ENCODE results near the gene GMEB1. TPM values are rescaled to one million over a fixed set of nuclear protein-coding genes. Genes with fewer than 3 reads are reported as not detected.

GMEB1 gene
- polyA plus RNA-seq, 1 donor from 2014 or later: 4.9 TPM

DNA sequence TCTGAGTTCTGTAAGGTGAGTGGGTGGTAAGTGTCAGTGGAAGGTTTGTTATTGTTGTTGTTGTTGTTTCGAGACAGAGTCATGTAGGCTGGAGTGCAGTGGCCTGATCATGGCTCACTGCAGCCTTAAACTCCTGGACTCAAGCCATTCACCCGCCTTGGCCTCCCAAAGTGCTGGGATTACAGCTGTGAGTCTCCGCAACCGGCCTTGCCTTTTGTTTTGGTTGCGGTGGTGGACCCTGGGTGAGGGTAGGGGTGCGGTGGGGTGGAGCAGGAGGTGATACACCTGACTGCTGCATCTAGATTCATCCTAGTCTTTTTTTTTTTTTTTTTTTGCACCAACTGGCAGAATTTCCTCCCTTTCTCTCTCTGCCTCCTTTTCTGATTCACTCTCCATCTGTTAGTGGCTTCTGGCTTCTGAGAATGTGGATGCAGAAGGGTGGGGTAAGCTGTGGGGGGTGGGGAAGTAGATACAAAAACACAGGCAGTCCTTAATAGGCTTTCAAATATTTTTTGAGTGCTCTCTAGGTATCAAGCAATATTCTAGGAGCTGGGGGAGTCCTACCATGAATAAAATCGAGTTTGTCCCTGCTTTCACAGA is 4.6 kb upstream of the GMEB1 start:
- no peak overlapping the region for H2AFZ ChIP-seq (ENCODE audit: low read depth, low read length)

DNA sequence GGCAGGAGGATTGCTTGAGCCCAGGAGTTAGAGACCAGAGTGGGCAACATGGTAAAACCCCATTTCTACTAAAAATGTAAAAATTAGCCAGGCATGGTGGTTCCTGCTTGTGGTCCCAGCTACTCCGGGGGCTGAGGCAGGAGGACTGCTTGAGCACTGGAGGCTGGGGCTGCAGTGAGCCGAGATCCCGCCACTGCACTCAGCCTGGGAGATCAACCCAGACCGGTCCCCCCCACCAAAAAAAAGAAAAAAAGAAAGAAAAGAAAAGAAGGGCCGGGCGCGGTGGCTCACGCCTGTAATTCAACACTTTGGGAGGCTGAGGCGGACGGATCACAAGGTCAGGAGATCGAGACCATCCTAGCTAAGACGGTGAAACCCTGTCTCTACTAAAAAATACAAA is 1.8 kb upstream of the GMEB1 start:
- no peak overlapping the region for H3K27ac ChIP-seq (ENCODE audit: low read length)
- no peaks in the 10 kb centered on the region for H3K27me3 ChIP-seq (ENCODE audit: insufficient read depth, low read depth, low read length)
- H3F3A ChIP-seq (ENCODE audit: insufficient read depth, low read length, poor library complexity, severe bottlenecking): peaks cover 14% of the 10 kb centered on the region
- TF ChIP-seq, protein P1, sequence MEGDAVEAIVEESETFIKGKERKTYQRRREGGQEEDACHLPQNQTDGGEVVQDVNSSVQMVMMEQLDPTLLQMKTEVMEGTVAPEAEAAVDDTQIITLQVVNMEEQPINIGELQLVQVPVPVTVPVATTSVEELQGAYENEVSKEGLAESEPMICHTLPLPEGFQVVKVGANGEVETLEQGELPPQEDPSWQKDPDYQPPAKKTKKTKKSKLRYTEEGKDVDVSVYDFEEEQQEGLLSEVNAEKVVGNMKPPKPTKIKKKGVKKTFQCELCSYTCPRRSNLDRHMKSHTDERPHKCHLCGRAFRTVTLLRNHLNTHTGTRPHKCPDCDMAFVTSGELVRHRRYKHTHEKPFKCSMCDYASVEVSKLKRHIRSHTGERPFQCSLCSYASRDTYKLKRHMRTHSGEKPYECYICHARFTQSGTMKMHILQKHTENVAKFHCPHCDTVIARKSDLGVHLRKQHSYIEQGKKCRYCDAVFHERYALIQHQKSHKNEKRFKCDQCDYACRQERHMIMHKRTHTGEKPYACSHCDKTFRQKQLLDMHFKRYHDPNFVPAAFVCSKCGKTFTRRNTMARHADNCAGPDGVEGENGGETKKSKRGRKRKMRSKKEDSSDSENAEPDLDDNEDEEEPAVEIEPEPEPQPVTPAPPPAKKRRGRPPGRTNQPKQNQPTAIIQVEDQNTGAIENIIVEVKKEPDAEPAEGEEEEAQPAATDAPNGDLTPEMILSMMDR (IDR thresholded peaks at IDR 0.05; ENCODE audit: poor library complexity, severe bottlenecking): no peak
- no peak for TF ChIP-seq TAF1 (IDR thresholded peaks at IDR 0.05; ENCODE audit: low read depth)
- no peak for TF ChIP-seq SMC3 (conservative IDR thresholded peaks at IDR 0.05; ENCODE audit: poor library complexity)
- TF ChIP-seq POLR2AphosphoS5 (IDR thresholded peaks at IDR 0.05): no peak
- TF ChIP-seq EZH2 (IDR thresholded peaks at IDR 0.05; ENCODE audit: borderline replicate concordance, insufficient read depth, low read length, poor library complexity, severe bottlenecking): no peak
- no peak for TF ChIP-seq MXI1 (conservative IDR thresholded peaks at IDR 0.05; ENCODE audit: poor library complexity, severe bottlenecking)
- TF ChIP-seq, protein P2, sequence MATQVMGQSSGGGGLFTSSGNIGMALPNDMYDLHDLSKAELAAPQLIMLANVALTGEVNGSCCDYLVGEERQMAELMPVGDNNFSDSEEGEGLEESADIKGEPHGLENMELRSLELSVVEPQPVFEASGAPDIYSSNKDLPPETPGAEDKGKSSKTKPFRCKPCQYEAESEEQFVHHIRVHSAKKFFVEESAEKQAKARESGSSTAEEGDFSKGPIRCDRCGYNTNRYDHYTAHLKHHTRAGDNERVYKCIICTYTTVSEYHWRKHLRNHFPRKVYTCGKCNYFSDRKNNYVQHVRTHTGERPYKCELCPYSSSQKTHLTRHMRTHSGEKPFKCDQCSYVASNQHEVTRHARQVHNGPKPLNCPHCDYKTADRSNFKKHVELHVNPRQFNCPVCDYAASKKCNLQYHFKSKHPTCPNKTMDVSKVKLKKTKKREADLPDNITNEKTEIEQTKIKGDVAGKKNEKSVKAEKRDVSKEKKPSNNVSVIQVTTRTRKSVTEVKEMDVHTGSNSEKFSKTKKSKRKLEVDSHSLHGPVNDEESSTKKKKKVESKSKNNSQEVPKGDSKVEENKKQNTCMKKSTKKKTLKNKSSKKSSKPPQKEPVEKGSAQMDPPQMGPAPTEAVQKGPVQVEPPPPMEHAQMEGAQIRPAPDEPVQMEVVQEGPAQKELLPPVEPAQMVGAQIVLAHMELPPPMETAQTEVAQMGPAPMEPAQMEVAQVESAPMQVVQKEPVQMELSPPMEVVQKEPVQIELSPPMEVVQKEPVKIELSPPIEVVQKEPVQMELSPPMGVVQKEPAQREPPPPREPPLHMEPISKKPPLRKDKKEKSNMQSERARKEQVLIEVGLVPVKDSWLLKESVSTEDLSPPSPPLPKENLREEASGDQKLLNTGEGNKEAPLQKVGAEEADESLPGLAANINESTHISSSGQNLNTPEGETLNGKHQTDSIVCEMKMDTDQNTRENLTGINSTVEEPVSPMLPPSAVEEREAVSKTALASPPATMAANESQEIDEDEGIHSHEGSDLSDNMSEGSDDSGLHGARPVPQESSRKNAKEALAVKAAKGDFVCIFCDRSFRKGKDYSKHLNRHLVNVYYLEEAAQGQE (IDR thresholded peaks at IDR 0.05; ENCODE audit: borderline replicate concordance): no peak
- TF ChIP-seq EP300 (conservative IDR thresholded peaks at IDR 0.05; ENCODE audit: poor library complexity, severe bottlenecking): no peak
- no peak for TF ChIP-seq RAD21 (conservative IDR thresholded peaks at IDR 0.05)
- H3K4me3 ChIP-seq (ENCODE audit: low read length): no peak overlapping the region
- H3K9me3 ChIP-seq (ENCODE audit: low read length): no peaks in the 10 kb centered on the region
- H3K9me2 ChIP-seq (ENCODE audit: insufficient read depth, low read length): no peaks in the 10 kb centered on the region
- no peaks in the 10 kb centered on the region for H3K36me3 ChIP-seq (ENCODE audit: insufficient read depth, low read length)
- H3K9ac ChIP-seq (ENCODE audit: low read length): no peak overlapping the region
- H2AFZ ChIP-seq (ENCODE audit: low read depth, low read length): no peak overlapping the region
- no peak overlapping the region for H3K4me2 ChIP-seq (ENCODE audit: low read length)
- H4K20me1 ChIP-seq (ENCODE audit: insufficient read depth): no peaks in the 10 kb centered on the region
- peaks cover 14% of the 10 kb centered on the region for H3K79me2 ChIP-seq (replicated peaks; ENCODE audit: insufficient read depth, low read length)

More for the DNA sequence above, 4.6 kb upstream of the GMEB1 start:
- H3K27ac ChIP-seq (ENCODE audit: low read length): no peak overlapping the region
- no peaks in the 10 kb centered on the region for H3K27me3 ChIP-seq (ENCODE audit: insufficient read depth, low read depth, low read length)
- no peak overlapping the region for H3K4me2 ChIP-seq (ENCODE audit: low read length)
- no peak overlapping the region for H3K4me3 ChIP-seq (ENCODE audit: low read length)
- H4K20me1 ChIP-seq (ENCODE audit: insufficient read depth): no peaks in the 10 kb centered on the region
- no peaks in the 10 kb centered on the region for H3K79me2 ChIP-seq (replicated peaks; ENCODE audit: insufficient read depth, low read length)
- TF ChIP-seq RAD21 (conservative IDR thresholded peaks at IDR 0.05): no peak
- no peak for TF ChIP-seq TAF1 (IDR thresholded peaks at IDR 0.05; ENCODE audit: low read depth)
- TF ChIP-seq EZH2 (IDR thresholded peaks at IDR 0.05; ENCODE audit: borderline replicate concordance, insufficient read depth, low read length, poor library complexity, severe bottlenecking): no peak
- no peak for TF ChIP-seq SMC3 (conservative IDR thresholded peaks at IDR 0.05; ENCODE audit: poor library complexity)
- no peak for TF ChIP-seq MXI1 (conservative IDR thresholded peaks at IDR 0.05; ENCODE audit: poor library complexity, severe bottlenecking)
- no peak for TF ChIP-seq EP300 (conservative IDR thresholded peaks at IDR 0.05; ENCODE audit: poor library complexity, severe bottlenecking)
- TF ChIP-seq POLR2AphosphoS5 (IDR thresholded peaks at IDR 0.05): no peak
- TF ChIP-seq, protein P2 (IDR thresholded peaks at IDR 0.05; ENCODE audit: borderline replicate concordance): no peak
- H3K9me2 ChIP-seq (ENCODE audit: insufficient read depth, low read length): no peaks in the 10 kb centered on the region
- peaks cover 5% of the 10 kb centered on the region for H3F3A ChIP-seq (ENCODE audit: insufficient read depth, low read length, poor library complexity, severe bottlenecking)
- H3K9ac ChIP-seq (ENCODE audit: low read length): no peak overlapping the region
- H3K9me3 ChIP-seq (ENCODE audit: low read length): no peaks in the 10 kb centered on the region
- no peaks in the 10 kb centered on the region for H3K36me3 ChIP-seq (ENCODE audit: insufficient read depth, low read length)
